ENCODE data around the gene FABP2.
"Not testable (repeated sequence)": the region's sequence is repeated elsewhere in the genome, so short reads cannot be mapped to it uniquely, and the experiment has no call there.

Gene FABP2

GRCh38 chr4:119307606-119308005, 14.3 kb downstream of the FABP2 start:
- no peak for DNase-seq

GRCh38 chr4:119304431-119304830, 17.5 kb downstream of the FABP2 start:
- no peak for DNase-seq

GRCh38 chr4:119303587-119304305, 18.2 kb downstream of the FABP2 start:
- no peak for DNase-seq

GRCh38 chr4:119302073-119302832, 19.7 kb downstream of the FABP2 start:
- no peak for DNase-seq

DNA sequence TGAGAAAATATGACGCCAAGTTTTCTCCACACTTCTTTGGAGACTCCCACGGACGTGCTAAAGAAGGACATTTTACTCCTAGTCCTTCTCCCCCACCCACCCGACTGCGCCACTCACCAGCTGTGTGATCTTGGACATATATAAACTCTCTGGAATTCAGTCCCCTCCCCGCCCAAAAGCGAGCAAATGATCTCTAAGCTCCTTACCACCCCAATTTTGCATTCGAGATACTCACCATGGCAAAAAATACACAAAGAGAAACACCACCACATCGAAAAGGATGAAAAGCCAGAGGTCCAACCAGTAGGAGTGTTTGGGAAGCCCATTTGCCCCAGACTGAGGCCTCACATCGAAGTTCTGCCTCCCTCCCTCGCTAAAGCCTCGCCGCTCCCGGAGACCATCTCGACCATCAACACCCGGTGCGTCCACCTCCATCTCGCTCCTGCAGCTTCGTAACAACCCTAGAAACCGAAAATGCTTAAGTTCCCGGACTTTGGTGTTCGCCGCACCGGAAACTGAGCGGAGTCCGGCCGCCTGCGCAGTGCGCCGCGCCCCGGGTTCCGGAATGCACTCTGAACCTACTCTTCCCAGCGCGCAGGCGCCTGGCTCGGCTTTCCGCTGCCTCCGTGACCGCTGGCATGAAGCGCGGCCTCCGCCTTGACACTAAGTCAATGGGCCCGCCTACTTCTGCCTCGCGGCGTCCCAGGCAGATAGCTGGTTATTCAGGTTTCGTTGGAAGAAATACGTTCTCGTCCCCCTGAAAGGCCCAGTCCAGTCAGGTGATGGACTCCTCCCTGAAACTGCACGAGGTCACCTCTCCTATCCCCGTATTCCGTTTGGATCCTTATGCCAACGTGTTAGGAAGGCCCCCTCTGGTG, 21.6 kb downstream of the FABP2 start:
- peak; percentile 93 for DNase-seq

- DNase-seq = no peak
These were observed 22.2 kb downstream of the FABP2 start for GRCh38 chr4:119299741-119300100.

- peak; percentile 12 for DNase-seq
These were observed 22.7 kb downstream of the FABP2 start for GRCh38 chr4:119299260-119299671.

- no peak for DNase-seq
These were observed 24.1 kb downstream of the FABP2 start for GRCh38 chr4:119297795-119298194.

DNA sequence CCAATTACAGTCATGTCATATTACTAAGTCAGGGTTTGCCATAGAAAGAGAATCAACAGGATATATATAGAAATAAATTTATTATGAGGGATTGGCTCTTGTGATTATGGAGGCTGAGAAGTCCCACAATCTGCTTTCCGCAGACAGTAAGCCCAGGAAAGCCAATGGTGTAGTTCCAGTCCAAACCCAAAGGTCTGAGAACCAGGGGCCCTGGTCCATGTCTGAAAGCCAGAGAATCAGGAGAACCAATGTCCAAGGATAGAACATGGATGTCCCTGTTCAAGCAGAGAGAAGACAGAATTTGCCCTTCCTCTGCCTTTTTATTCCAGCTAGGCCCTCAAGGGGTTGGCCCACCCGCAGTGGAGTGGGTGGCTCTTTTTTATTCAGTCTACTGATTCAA, 25.6 kb downstream of the FABP2 start:
- no peak for DNase-seq

DNA sequence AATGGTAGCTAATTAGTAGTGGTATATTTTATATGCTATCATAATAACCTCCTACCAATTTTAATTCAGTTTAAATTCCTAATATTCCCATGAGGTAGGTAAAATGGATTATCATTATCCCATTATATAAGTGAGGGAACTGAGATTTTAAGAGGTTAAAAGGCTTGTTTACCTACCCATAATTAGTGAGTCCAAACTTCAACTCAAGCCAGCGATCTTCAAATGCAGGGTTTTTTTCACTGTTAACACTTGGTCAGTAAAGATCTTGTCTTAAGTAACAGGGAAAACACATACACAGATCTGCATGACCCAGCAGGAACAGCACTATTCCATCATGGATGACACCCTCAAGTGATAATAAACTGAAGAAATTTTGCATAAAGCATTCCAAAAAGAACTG, 31.3 kb downstream of the FABP2 start:
- DNase-seq = no peak

GRCh38 chr4:119289313-119289712, 32.6 kb downstream of the FABP2 start:
- DNase-seq = no peak

DNA sequence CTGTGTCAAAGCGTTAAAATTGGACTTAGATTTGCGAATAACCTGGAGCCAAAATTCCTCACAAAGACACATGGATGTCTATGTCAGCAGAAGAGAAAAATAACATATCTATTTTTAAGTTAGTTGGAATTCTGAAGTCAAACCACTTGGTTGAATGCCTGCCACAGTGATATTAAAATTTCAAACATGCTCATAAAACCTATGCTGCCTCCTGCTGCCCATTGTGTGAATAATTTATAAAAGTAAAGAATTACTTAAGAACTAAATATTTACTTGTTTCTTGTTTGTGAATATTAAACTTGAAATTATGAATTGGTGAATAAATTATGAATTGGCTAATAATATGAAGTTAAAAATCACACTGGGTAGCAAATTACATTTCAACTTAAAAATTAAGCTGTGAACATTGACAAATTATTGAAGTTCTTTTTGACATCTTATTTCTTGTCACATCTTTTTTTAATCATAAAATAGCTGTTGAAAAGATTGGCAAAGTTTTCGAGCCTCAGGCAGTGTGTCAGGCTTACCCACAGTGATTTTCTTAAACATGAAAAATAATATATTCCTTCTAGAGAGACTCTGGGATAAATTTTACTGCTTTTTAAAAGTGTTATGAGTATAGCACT, 35.4 kb downstream of the FABP2 start:
- peak; percentile 81 for DNase-seq

DNA sequence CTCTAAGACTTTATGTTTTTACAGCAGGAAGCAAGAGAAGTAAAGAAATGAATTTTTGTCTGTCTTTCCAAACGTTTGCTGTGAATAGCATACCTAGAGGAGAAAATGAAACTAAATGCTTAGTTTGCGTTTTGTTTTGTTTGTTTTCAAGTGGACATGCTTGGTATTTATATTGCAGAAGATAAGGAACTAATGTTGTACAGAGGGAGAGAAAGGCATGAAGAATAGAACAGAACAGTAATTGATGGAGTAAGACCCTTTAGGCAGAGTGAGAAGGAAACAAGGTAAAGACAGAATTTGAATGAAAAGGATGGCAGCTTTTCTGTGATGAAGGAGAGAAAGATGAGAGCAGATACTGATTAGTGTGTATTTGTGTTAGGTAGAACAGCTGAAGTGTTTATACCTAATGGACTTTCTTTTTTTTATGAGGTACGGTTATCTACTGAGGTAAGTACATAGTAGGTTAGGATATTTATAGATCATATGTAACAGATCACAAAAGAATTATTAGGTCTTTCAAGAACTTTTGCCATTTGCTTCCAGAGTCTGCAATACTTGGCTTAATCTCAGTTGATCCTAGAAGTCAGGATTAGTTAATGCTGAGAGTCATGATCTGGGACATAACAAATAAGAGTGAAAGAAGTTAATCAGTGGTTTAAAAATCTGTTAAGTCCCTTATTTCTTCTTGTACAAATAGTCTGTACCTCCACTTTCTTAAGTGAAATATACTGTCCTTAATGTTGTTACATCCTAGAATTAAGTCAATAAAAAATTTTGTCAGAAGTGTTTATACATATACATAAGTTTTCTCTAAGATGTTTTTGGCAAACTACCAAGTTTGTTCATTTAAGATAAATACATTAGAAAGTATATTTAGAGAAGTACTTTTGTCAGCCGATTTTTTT, 36.8 kb downstream of the FABP2 start:
- DNase-seq = peak; percentile 6

DNA sequence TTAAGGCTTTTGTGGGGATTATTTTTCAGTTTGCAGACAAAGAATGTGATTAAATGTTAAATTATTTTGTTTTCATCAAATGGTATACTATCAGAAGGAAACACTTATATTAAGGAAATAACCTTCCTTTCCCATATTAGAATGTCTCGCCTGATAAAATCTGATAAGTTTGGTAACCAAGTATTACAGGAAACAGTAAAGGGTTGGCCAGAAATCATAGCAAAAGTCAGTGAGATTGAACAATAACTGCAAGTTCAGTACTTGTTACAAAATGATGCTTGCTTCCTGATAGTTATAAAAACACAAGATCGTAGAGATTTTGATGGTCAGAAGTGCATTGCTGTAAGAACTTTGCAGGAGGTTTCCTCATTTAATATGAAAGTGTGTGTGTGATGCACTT, 40.5 kb downstream of the FABP2 start:
- DNase-seq = no peak

DNA sequence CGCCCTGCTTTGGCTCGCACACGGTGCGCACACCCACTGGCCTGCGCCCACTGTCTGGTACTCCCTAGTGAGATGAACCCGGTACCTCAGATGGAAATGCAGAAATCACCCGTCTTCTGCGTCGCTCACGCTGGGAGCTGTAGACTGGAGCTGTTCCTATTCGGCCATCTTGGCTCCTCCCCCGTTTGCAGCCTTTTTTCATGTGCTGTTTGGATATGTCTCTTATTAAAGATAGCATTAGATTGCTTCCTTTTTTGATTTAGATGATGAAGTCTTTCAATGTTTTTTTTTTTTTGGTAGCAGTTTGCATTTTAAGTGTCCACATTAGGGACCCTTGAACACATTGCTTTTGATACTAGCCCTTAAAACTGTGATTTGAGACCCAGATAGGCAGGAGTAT, 42.0 kb downstream of the FABP2 start:
- DNase-seq = not testable (repeated sequence)

GRCh38 chr4:119279541-119279940, 42.4 kb downstream of the FABP2 start:
- DNase-seq = not testable (repeated sequence)

GRCh38 chr4:119271361-119272085, 50.4 kb downstream of the FABP2 start:
- DNase-seq = no peak

DNA sequence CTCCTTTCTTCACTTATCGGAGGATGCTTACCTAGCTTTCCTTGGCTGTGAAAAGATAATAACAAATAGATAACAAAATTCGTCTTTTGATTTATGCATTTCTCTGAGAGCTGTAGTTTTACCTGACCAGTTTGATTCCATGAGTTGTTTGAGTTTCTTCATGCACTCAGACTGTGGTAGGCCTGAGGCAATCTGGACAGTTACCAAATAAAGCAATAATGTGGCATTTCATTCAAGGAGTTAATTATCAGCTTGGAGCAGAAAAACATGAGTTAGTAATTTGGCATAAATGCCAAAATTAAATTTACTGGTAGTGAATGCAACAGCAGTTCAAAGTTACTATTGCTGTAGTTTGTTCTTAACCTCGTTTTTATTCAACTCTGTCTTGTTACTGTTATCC, 53.5 kb downstream of the FABP2 start:
- no peak for DNase-seq

Measured in fibroblast of skin of right biceps (primary cell).